ENCODE results near the gene ZNF726. TPM values are rescaled to one million over a fixed set of nuclear protein-coding genes. Genes with fewer than 3 reads are reported as not detected.

Gene ZNF726
- total RNA-seq, 2 donors from 2014 or later: 0.81 to 2.8 TPM

Other genes starting within 250 kb of the ZNF726 start
- gene ZNF675, start 227.7 kb upstream of the ZNF726 start, total RNA-seq: 1 to 10 TPM; 6.4 to 6.6 TPM
- 1 to 10 TPM; 1.5 to 1.6 TPM for gene ZNF681, start 156.0 kb upstream of the ZNF726 start, total RNA-seq
- gene ZNF254, start 172.3 kb downstream of the ZNF726 start, total RNA-seq: 10 to 100 TPM; 12.8 to 14.1 TPM